Right atrium auricular region (tissue), 2 donors: ENCODE results near the gene ILK. TPM values are rescaled to one million over a fixed set of nuclear protein-coding genes. Genes with fewer than 3 reads are reported as not detected.

Source experiments
- DNase-seq: peaks from one replicate; pipeline ENCODE4 v3.0.0-alpha.2; 2019; ENCODE audit warnings: low spot score
- H3K27ac ChIP-seq, 2 donors: fragments of 200-600 bp; sonication (generic); 1 replicate in 1 of 2; 2 replicates in 1 of 2; pipeline ENCODE4 v1.5.1; 2016 to 2019
- H3K27me3 ChIP-seq, 2 donors: fragments of 200-600 bp; sonication (generic); one replicate each; pipeline versions ENCODE4 v1.5.1 to v1.6.0; 2017 to 2019
- H3K36me3 ChIP-seq: fragments of 200-600 bp; sonication (generic); one replicate; pipeline ENCODE4 v1.5.1; 2016
- H3K4me1 ChIP-seq, 2 donors: fragments of 200-600 bp; sonication (generic); one replicate each; pipeline versions ENCODE4 v1.5.1 to v1.6.0; 2017 to 2019
- H3K4me3 ChIP-seq, 2 donors: fragments of 200-600 bp; sonication (generic); 1 replicate in 1 of 2; 2 replicates in 1 of 2; pipeline ENCODE4 v1.5.1; 2017 to 2019; ENCODE audit warnings: mild to moderate bottlenecking in 1 of 2, moderate library complexity in 1 of 2
- H3K9me3 ChIP-seq, 2 donors: fragments of 200-600 bp; sonication (generic); one replicate each; pipeline ENCODE4 v1.5.1; 2019
- CTCF ChIP-seq, 2 donors: fragments of 200-600 bp; sonication (generic); IDR thresholded peaks; one replicate each; pipeline ENCODE4 v1.5.1; 2019; ENCODE audit warnings: antibody characterized with exemption in 2 of 2
- total RNA-seq, 2 donors: library from RNA; depleted of rRNA; stranded (reverse); fragments of >200 nt; gene quantifications; one replicate each; pipeline ENCODE4 v1.1.0, GENCODE V29; 2016

ILK gene
- total RNA-seq, 2 donors from 2014 or later: 142 to 193 TPM

- Histone ChIP-seq H3K9me3 (no peaks in the 10 kb centered on the region), H3K27me3 (no peaks in the 10 kb centered on the region), H3K36me3 (peaks cover 21% of the 10 kb centered on the region), H3K4me3 (no peak overlapping the region), H3K4me1 (peaks cover 0 to 27% of the 10 kb centered on the region in 2 donors), H3K27ac (no peak overlapping the region)
- DNase-seq: no peak
- no peak for TF ChIP-seq CTCF (IDR thresholded peaks at IDR 0.05)
Observed at GRCh38 chr11:6621711-6622211, 18.2 kb downstream of the ILK start.

- peaks cover 25% of the 10 kb centered on the region for H3K36me3 ChIP-seq
- no peak for TF ChIP-seq CTCF (IDR thresholded peaks at IDR 0.05)
- no peak overlapping the region for H3K4me3 ChIP-seq
- H3K27ac ChIP-seq: no peak overlapping the region
- peaks cover 0 to 22% of the 10 kb centered on the region in 2 donors for H3K4me1 ChIP-seq
- no peak for DNase-seq
- H3K9me3 ChIP-seq: no peaks in the 10 kb centered on the region
- no peaks in the 10 kb centered on the region for H3K27me3 ChIP-seq
Observed at GRCh38 chr11:6622261-6623171, 18.9 kb downstream of the ILK start.

- no peaks in the 10 kb centered on the region for H3K9me3 ChIP-seq
- no peak for DNase-seq
- H3K4me1 ChIP-seq: peaks cover 0 to 11% of the 10 kb centered on the region in 2 donors
- H3K27ac ChIP-seq: no peak overlapping the region
- H3K4me3 ChIP-seq: no peak overlapping the region
- H3K36me3 ChIP-seq: peaks cover 25% of the 10 kb centered on the region
- no peaks in the 10 kb centered on the region for H3K27me3 ChIP-seq
- no peak for TF ChIP-seq CTCF (IDR thresholded peaks at IDR 0.05)
Observed at GRCh38 chr11:6623391-6624363, 20.1 kb downstream of the ILK start.

- no peak for TF ChIP-seq CTCF (IDR thresholded peaks at IDR 0.05)
- Histone ChIP-seq H3K9me3 (no peaks in the 10 kb centered on the region), H3K4me3 (no peak overlapping the region), H3K27ac (no peak overlapping the region), H3K36me3 (peaks cover 37% of the 10 kb centered on the region), H3K4me1 (no peaks in the 10 kb centered on the region), H3K27me3 (no peaks in the 10 kb centered on the region)
- no peak for DNase-seq
Observed at GRCh38 chr11:6625156-6625831, 21.7 kb downstream of the ILK start.

GRCh38 chr11:6625832-6626420 lies 22.4 kb downstream of the ILK start:
- Histone ChIP-seq H3K36me3 (peaks cover 37% of the 10 kb centered on the region), H3K4me1 (no peaks in the 10 kb centered on the region), H3K4me3 (no peak overlapping the region), H3K27ac (no peak overlapping the region), H3K27me3 (no peaks in the 10 kb centered on the region), H3K9me3 (no peaks in the 10 kb centered on the region)
- no peak for TF ChIP-seq CTCF (IDR thresholded peaks at IDR 0.05)
- no peak for DNase-seq
